Right lobe of liver (tissue), 4 donors: ENCODE measurements around the gene IPPK.

Experiments
- CTCF ChIP-seq, 4 donors: fragments of 200-600 bp in 3 of 4; fragments of 450-650 bp in 1 of 4; IDR thresholded peaks; one replicate each; pipeline versions ENCODE4 v1.5.1 to v1.8.0; 2016 to 2022; ENCODE audit warnings: antibody characterized with exemption in 4 of 4, mild to moderate bottlenecking in 2 of 4
- POLR2A ChIP-seq: fragments of 450-650 bp; IDR thresholded peaks from one replicate; pipeline ENCODE4 v1.6.1; 2017; ENCODE audit warnings: antibody characterized with exemption, mild to moderate bottlenecking
- donor health status: DM: no; HTN: no; CAD: no.
- donor health status: DM: no; HTN: no; CAD: no.
- donor health status: DM: no; HTN: yes; CAD: no.

DNA sequence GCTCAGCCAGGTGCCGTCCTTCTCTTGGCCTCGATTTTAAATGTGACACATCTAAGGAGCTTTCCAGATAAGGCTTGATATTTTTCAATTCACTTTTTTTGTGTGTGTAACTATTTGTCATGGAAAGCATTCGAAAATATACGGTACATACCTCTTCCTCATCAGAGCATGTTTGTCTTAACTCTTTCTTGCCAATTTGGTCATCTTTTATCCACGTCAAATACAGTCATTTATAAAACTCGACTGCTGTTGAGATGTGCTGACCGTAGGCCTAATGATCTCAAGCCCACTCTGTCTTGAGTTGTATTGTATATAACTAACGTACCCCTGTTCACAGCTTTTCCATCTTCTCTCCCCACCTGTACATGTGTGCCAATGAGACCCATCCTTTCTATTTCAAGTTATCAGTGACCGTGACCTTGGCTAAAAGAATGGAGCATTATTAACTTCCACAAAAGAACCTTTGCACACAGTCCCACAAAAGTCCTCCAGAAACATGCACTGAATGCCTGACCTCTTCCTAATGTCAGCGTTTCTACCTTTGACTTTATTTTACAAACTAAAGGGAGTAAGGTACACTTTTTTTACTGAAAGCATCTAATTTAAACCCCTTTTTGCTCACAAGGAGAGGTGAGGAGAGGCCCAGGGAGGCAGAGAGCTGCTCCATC lies 61.6 kb downstream of the IPPK start:
- TF ChIP-seq CTCF (IDR thresholded peaks at IDR 0.05) (no peak), POLR2A (no peak)
